H1 (cell line): ENCODE data around the gene PDCD7. TPM values are rescaled to one million over a fixed set of nuclear protein-coding genes. Genes with fewer than 3 reads are reported as not detected.
"Not testable (repeated sequence)": the region's sequence is repeated elsewhere in the genome, so short reads cannot be mapped to it uniquely, and the experiment has no call there.

Source experiments
- CTCF ChIA-PET: fragments of 300-600 bp; sonication (Branson Sonifier 250); formaldehyde crosslinking; loops from one replicate; lab custom pipeline; 2021; ENCODE audit not compliant: partially characterized antibody; lab: Charles Lee
- POLR2A ChIA-PET: fragments of 300-600 bp; sonication (Branson Sonifier 250); formaldehyde crosslinking; loops from one replicate; lab custom pipeline; 2021; ENCODE audit warnings: inconsistent platforms; ENCODE audit not compliant: partially characterized antibody; lab: Charles Lee
- DNase-seq, 2 experiments: peaks; one replicate each; pipeline versions ENCODE4 v3.0.0 to v3.0.0-alpha.2; 2010 to 2022; ENCODE audit warnings: low spot score in 2 of 2, low read depth in 1 of 2, mixed read lengths in 1 of 2
- FAIRE-seq: peaks from 2 replicates; lab custom pipeline; 2011; peaks lifted over from hg19 to GRCh38; lab: Jason Lieb, UNC
- H2AFZ ChIP-seq: 2 replicates; pipeline ENCODE4 v1.8.1; 2012; ENCODE audit warnings: low read length, inconsistent platforms
- H2AK5ac ChIP-seq: 2 replicates; pipeline ENCODE4 v1.6.1; 2013; ENCODE audit warnings: low read depth, low read length
- H2BK120ac ChIP-seq: replicated peaks from 2 replicates; pipeline ENCODE3; 2013; ENCODE audit warnings: low read depth, low read length, inconsistent platforms
- H2BK12ac ChIP-seq: 2 replicates; pipeline ENCODE4 v1.6.1; 2013; ENCODE audit warnings: low read depth, low read length
- H2BK15ac ChIP-seq: 2 replicates; pipeline ENCODE4 v1.6.1; 2013; ENCODE audit warnings: low read length
- H2BK20ac ChIP-seq: 2 replicates; pipeline ENCODE4 v1.6.1; 2013; ENCODE audit warnings: low read length
- H2BK5ac ChIP-seq: 2 replicates; pipeline ENCODE4 v1.6.1; 2013; ENCODE audit warnings: low read depth, low read length
- H3K14ac ChIP-seq: 2 replicates; pipeline ENCODE4 v1.6.1; 2013; ENCODE audit warnings: inconsistent platforms; ENCODE audit not compliant: insufficient read length
- H3K18ac ChIP-seq: 2 replicates; pipeline ENCODE4 v1.6.1; 2013; ENCODE audit warnings: low read length; ENCODE audit errors: extremely low read depth
- H3K23ac ChIP-seq: 2 replicates; pipeline ENCODE4 v1.6.1; 2013; ENCODE audit warnings: inconsistent platforms; ENCODE audit not compliant: insufficient read length
- H3K23me2 ChIP-seq: 2 replicates; pipeline ENCODE4 v1.6.1; 2013; ENCODE audit warnings: low read depth, low read length
- H3K27ac ChIP-seq: 2 replicates; pipeline ENCODE4 v1.6.1; 2011; ENCODE audit warnings: low read depth, low read length, inconsistent platforms
- H3K27me3 ChIP-seq, 4 experiments: replicated peaks in 1 of 4; 1 replicate in 1 of 4; 2 replicates in 3 of 4; pipeline versions ENCODE4 v1.6.1 to v1.8.1; 2011 to 2013; ENCODE audit warnings: low read length in 3 of 4, mild to moderate bottlenecking in 3 of 4, inconsistent platforms in 2 of 4, mixed read lengths in 2 of 4, moderate library complexity in 1 of 4; ENCODE audit not compliant: control insufficient read depth in 3 of 4, insufficient read depth in 3 of 4; ENCODE audit errors: extremely low read depth in 1 of 4
- H3K36me3 ChIP-seq, 4 experiments: 2 replicates each; pipeline versions ENCODE4 v1.6.1 to v1.8.1; 2011 to 2013; ENCODE audit warnings: mild to moderate bottlenecking in 4 of 4, low read length in 3 of 4, moderate library complexity in 2 of 4, control low read depth in 1 of 4, inconsistent platforms in 1 of 4; ENCODE audit not compliant: insufficient read depth in 4 of 4, control insufficient read depth in 2 of 4
- H3K4ac ChIP-seq: replicated peaks from 2 replicates; pipeline ENCODE3; 2013; ENCODE audit warnings: low read length, low read depth, mixed read lengths, inconsistent platforms; ENCODE audit not compliant: insufficient read length
- H3K4me1 ChIP-seq, 4 experiments: replicated peaks in 1 of 4; 1 replicate in 1 of 4; 2 replicates in 3 of 4; pipeline versions ENCODE4 v1.6.1 to v1.8.1; 2011 to 2013; ENCODE audit warnings: low read length in 3 of 4, inconsistent platforms in 2 of 4, mixed read lengths in 1 of 4; ENCODE audit not compliant: insufficient read depth in 4 of 4, control insufficient read depth in 3 of 4
- H3K4me2 ChIP-seq, 2 experiments: 2 replicates each; pipeline versions ENCODE4 v1.6.1 to v1.8.1; 2011 to 2013; ENCODE audit warnings: low read depth in 2 of 2, low read length in 2 of 2, control low read depth in 1 of 2, inconsistent platforms in 1 of 2, mild to moderate bottlenecking in 1 of 2; ENCODE audit not compliant: insufficient read depth in 1 of 2
- H3K4me3 ChIP-seq, 4 experiments: fragments of 200-600, 300-600 bp in 1 of 4; sonication (generic), shearing (Covaris generic), sonication (Bioruptor Twin) in 1 of 4; 2 replicates each; pipeline versions ENCODE4 v1.5.1 to v1.8.1; 2011 to 2016; ENCODE audit warnings: low read length in 4 of 4, low read depth in 3 of 4, control low read depth in 2 of 4, inconsistent platforms in 2 of 4, mild to moderate bottlenecking in 2 of 4, mixed read lengths in 1 of 4, moderate library complexity in 1 of 4; ENCODE audit not compliant: insufficient read depth in 2 of 4; ENCODE audit errors: extremely low read depth in 1 of 4
- H3K56ac ChIP-seq: replicated peaks from 2 replicates; pipeline ENCODE3; 2013; ENCODE audit warnings: low read depth, mild to moderate bottlenecking, mixed read lengths, low read length, inconsistent platforms; ENCODE audit not compliant: insufficient read length
- H3K79me1 ChIP-seq: 2 replicates; pipeline ENCODE4 v1.6.1; 2013; ENCODE audit warnings: low read depth, low read length, control low read depth
- H3K79me2 ChIP-seq, 2 experiments: 2 replicates each; pipeline versions ENCODE4 v1.6.1 to v1.8.1; 2012 to 2013; ENCODE audit warnings: low read length in 2 of 2, mild to moderate bottlenecking in 2 of 2, inconsistent platforms in 1 of 2; ENCODE audit not compliant: insufficient read depth in 2 of 2, control insufficient read depth in 1 of 2
- H3K9ac ChIP-seq, 4 experiments: replicated peaks in 1 of 4; 1 replicate in 1 of 4; 2 replicates in 3 of 4; pipeline versions ENCODE4 v1.6.1 to v1.8.1; 2011 to 2013; ENCODE audit warnings: low read depth in 3 of 4, low read length in 3 of 4, control low read depth in 2 of 4, mild to moderate bottlenecking in 2 of 4, moderate library complexity in 2 of 4, inconsistent platforms in 1 of 4; ENCODE audit errors: extremely low read depth in 1 of 4
- H3K9me3 ChIP-seq, 2 experiments: 2 replicates each; pipeline versions ENCODE4 v1.6.1 to v1.8.1; 2012 to 2013; ENCODE audit warnings: mild to moderate bottlenecking in 2 of 2, moderate library complexity in 2 of 2, control low read depth in 1 of 2, inconsistent platforms in 1 of 2, low read depth in 1 of 2, low read length in 1 of 2, mixed read lengths in 1 of 2; ENCODE audit not compliant: insufficient read depth in 2 of 2
- H4K20me1 ChIP-seq, 2 experiments: replicated peaks in 1 of 2; 2 replicates each; pipeline versions ENCODE3 to v1.8.1; 2011 to 2013; ENCODE audit warnings: inconsistent platforms in 2 of 2, low read length in 2 of 2, mild to moderate bottlenecking in 1 of 2; ENCODE audit not compliant: insufficient read depth in 2 of 2, control insufficient read depth in 1 of 2
- H4K5ac ChIP-seq: 2 replicates; pipeline ENCODE4 v1.6.1; 2013; ENCODE audit warnings: low read length, low read depth, mixed read lengths, inconsistent platforms; ENCODE audit not compliant: insufficient read length
- H4K8ac ChIP-seq: 2 replicates; pipeline ENCODE4 v1.8.0; 2013; ENCODE audit warnings: mild to moderate bottlenecking, moderate library complexity, low read length, inconsistent platforms; ENCODE audit not compliant: insufficient read depth; ENCODE audit errors: extremely low read depth
- H4K91ac ChIP-seq: replicated peaks from 2 replicates; pipeline ENCODE3; 2013; ENCODE audit warnings: low read length, mixed read lengths, inconsistent platforms; ENCODE audit not compliant: insufficient read length
- WGBS, 2 experiments: shearing (Covaris generic) in 1 of 2; methylation state at CpG; one replicate each; pipeline versions ENCODE4 v1.1.6 to v1.1.7; 2013 to 2015; ENCODE audit warnings: low lambda C conversion rate in 2 of 2, mixed read lengths in 2 of 2, inconsistent platforms in 1 of 2, low coverage in 1 of 2, missing lambda C conversion rate in 1 of 2; ENCODE audit not compliant: insufficient replicate concordance in 2 of 2, insufficient coverage in 1 of 2, insufficient read length in 1 of 2; ENCODE audit errors: extremely low coverage in 1 of 2, missing lambda C conversion rate in 1 of 2; 5-methylcytosine and 5-hydroxymethylcytosine counted together
- polyA plus RNA-seq, 7 experiments: library from polyadenylated mRNA; depleted of rRNA in 3 of 7; stranded (reverse) in 5 of 7; unstranded in 2 of 7; fragments of >200 nt in 5 of 7; fragments of 200-250 nt in 2 of 7; gene quantifications; 1 replicate in 5 of 7; 2 replicates in 1 of 7; 4 replicates in 1 of 7; pipeline versions ENCODE4 v1.2.1 to v1.2.3, GENCODE V29; 2011 to 2013; ENCODE audit warnings: missing spikeins in 2 of 7, mixed read lengths in 2 of 7
- total RNA-seq: library from RNA; stranded (reverse); fragmentation: NEBNext Ultra II Directional; extraction: Animal tissue kit (Norgen Biotek cat#: 25700); gene quantifications from 2 replicates; pipeline ENCODE4 v1.2.1, GENCODE V29; 2021

The PDCD7 gene
- total and polyA plus RNA-seq, 2 of the 8 experiments (the other 6 are each of a cell fraction or from before 2014, with no cell fraction given), result 11.5 to 25.6 TPM

DNA sequence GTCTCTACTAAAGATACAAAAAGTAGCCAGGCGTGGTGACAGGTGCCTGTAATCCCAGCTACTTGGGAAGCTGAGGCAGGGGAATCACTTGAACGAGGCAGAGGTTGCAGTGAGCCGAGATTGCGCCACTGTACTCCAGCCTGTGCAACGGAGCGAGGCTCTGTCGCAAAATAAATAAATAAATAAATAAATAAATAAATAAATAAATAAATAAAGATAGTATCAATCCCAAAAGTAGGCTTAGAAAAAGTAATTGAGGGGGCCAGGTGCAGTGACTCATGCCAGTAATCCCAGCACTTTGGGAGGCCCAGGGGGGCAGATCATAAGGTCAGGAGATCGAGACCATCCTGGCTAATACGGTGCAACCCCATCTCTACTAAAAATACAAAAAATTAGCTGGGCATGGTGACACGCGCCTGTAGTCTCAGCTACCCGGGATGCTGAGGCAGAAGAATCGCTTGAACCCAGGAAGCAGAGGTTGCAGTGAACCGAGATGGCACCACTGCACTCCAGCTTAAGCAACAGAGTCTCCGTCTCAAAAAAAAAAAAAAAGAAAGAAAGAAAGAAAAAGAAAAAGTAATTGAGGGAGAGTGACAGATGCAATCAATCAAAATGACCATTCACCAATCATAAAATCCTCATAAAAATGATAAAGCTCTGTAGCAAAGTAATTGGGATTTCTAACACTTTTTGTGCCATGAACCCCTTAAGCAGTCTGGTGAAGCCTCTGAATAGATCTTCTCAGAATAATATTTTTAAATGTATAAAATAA, 48.2 kb upstream of the PDCD7 start:
- not testable (repeated sequence) for H2BK120ac ChIP-seq, H2BK15ac ChIP-seq, H2AK5ac ChIP-seq, H3K4me1 ChIP-seq, DNase-seq, H3K56ac ChIP-seq, H4K20me1 ChIP-seq, H3K18ac ChIP-seq, H4K5ac ChIP-seq, FAIRE-seq, H3K23ac ChIP-seq, H2BK20ac ChIP-seq, H3K23me2 ChIP-seq, H2BK12ac ChIP-seq, H2AFZ ChIP-seq, H3K9ac ChIP-seq, H2BK5ac ChIP-seq, H3K27ac ChIP-seq, H3K4ac ChIP-seq, H3K14ac ChIP-seq, H4K91ac ChIP-seq, H3K9me3 ChIP-seq, H3K79me1 ChIP-seq, H4K8ac ChIP-seq, H3K4me2 ChIP-seq, H3K27me3 ChIP-seq, H3K4me3 ChIP-seq
- ChIA-PET CTCF (interaction anchor here (0.6 to 1.0 kb wide), 4 partner anchors 21 to 1595 kb away, joined by 3 to 4 read pairs (median 3); no protein-coding TSS in a partner anchor), POLR2A (interaction anchor here (1.5 kb wide), 1 partner anchor 123 kb away, joined by 3 read pairs; the partner anchor contains the start of gene RNU5B-1)
- H3K36me3 ChIP-seq, result peaks cover 4 to 26% (median 13%) of the 10 kb centered on the region in 4 experiments; a peak in 6 of 8 replicates
- peaks cover 3 to 36% of the 10 kb centered on the region in 2 experiments; a peak in 3 of 4 replicates for H3K79me2 ChIP-seq
- 94% methylated on average over 14 of the region's 15 CpGs; no CpG with 5 or more reads in 1 of the 2 experiments for WGBS, 2 experiments
